K562 (cell line): ENCODE results near the gene NAPB. TPM values are rescaled to one million over a fixed set of nuclear protein-coding genes. Genes with fewer than 3 reads are reported as not detected.

Source experiments
- ASH1L ChIP-seq: fragments of 450-650 bp; IDR thresholded peaks from 2 replicates; pipeline ENCODE4 v1.6.1; 2018; ENCODE audit warnings: borderline replicate concordance, mild to moderate bottlenecking, low read depth; ENCODE audit not compliant: partially characterized antibody
- ATF7 ChIP-seq: fragments of 450-650 bp; IDR thresholded peaks from 2 replicates; pipeline ENCODE4 v1.7.1; 2014; ENCODE audit warnings: mild to moderate bottlenecking, moderate library complexity
- BDP1 ChIP-seq: IDR thresholded peaks from 3 replicates; pipeline ENCODE4 v1.6.1; 2011; ENCODE audit not compliant: insufficient read length, insufficient read depth
- BRD4 ChIP-seq: fragments of 200-600 bp; sonication (generic); IDR thresholded peaks from 2 replicates; pipeline ENCODE4 v1.6.1; 2017; ENCODE audit warnings: inconsistent platforms
- EP300 ChIP-seq: IDR thresholded peaks from 2 replicates; pipeline ENCODE4 v1.6.1; 2012; ENCODE audit warnings: low read length, improper control_type of control experiment
- FOXJ3 ChIP-seq: sonication (generic); formaldehyde crosslinking; IDR thresholded peaks from 2 replicates; pipeline ENCODE4 v1.4.0; 2020; ENCODE audit warnings: mild to moderate bottlenecking, missing genetic modification reagents
- HIVEP1 ChIP-seq: fragments of 250-450 bp; sonication (Bioruptor Pico); IDR thresholded peaks from 2 replicates; pipeline ENCODE4 v1.4.0; 2020; ENCODE audit warnings: mild to moderate bottlenecking
- IRF2 ChIP-seq: sonication (generic); formaldehyde crosslinking; IDR thresholded peaks from 2 replicates; pipeline ENCODE4 v1.8.1; 2022; ENCODE audit warnings: mild to moderate bottlenecking, missing genetic modification reagents
- MEF2D ChIP-seq: conservative IDR thresholded peaks from 2 replicates; pipeline ENCODE4 v1.6.1; 2016; ENCODE audit warnings: low read depth, missing genetic modification characterization, missing compliant biosample characterization
- NEUROD1 ChIP-seq: fragments of 150-350 bp; IDR thresholded peaks from 2 replicates; pipeline ENCODE4 v1.6.1; 2014; ENCODE audit warnings: borderline replicate concordance, low read length, low read depth; ENCODE audit not compliant: partially characterized antibody
- POLR2B ChIP-seq: fragments of 450-650 bp; IDR thresholded peaks from 2 replicates; pipeline ENCODE4 v1.6.1; 2018; ENCODE audit warnings: low read depth; ENCODE audit not compliant: partially characterized antibody
- SETDB1 ChIP-seq: IDR thresholded peaks from one replicate; pipeline ENCODE4 v1.6.1; 2012; ENCODE audit warnings: low read length, control low read depth, inconsistent platforms
- SP2 ChIP-seq: IDR thresholded peaks from 2 replicates; pipeline ENCODE4 v1.6.1; 2011; ENCODE audit warnings: mild to moderate bottlenecking, low read depth, low read length, moderate library complexity; ENCODE audit not compliant: poor library complexity, severe bottlenecking; ENCODE audit errors: extremely low read depth
- SRF ChIP-seq, 2 experiments: fragments of 250-450, 450-650 bp in 1 of 2; sonication (Bioruptor Pico) in 1 of 2; sonication (generic) in 1 of 2; formaldehyde crosslinking; IDR thresholded peaks; 2 replicates each; pipeline versions ENCODE4 v1.5.0 to v1.5.1; 2020 to 2022; ENCODE audit warnings: mild to moderate bottlenecking in 1 of 2, missing genetic modification reagents in 1 of 2
- STAT5B ChIP-seq: fragments of 250-450 bp; sonication (Bioruptor Pico); IDR thresholded peaks from 2 replicates; pipeline ENCODE4 v1.8.0; 2021; ENCODE audit warnings: mild to moderate bottlenecking, inconsistent platforms
- XRCC4 ChIP-seq: IDR thresholded peaks from one replicate; pipeline ENCODE4 v1.6.1; 2011; ENCODE audit not compliant: insufficient read depth, insufficient read length; ENCODE audit errors: extremely low read depth
- ZNF217 ChIP-seq: sonication (generic); formaldehyde crosslinking; IDR thresholded peaks from 2 replicates; pipeline ENCODE4 v1.8.0; 2022; ENCODE audit warnings: mild to moderate bottlenecking, missing genetic modification reagents
- ZNF324 ChIP-seq: fragments of 250-450 bp; sonication (Bioruptor Pico); IDR thresholded peaks from 2 replicates; pipeline ENCODE4 v1.4.0; 2020; ENCODE audit warnings: mild to moderate bottlenecking
- ZNF57 ChIP-seq: fragments of 450-650 bp; formaldehyde crosslinking; IDR thresholded peaks from 2 replicates; pipeline ENCODE4 v1.4.0; 2020; ENCODE audit warnings: mild to moderate bottlenecking, moderate library complexity
- polyA plus RNA-seq, 8 experiments: library from polyadenylated mRNA; depleted of rRNA in 4 of 8; stranded (reverse) in 5 of 8; unstranded in 3 of 8; fragments of >200 nt; fragmentation: Nextera tagmentation in 2 of 8; fragmentation: Illumina TruSeq in 1 of 8; extraction: Ambion mirVana in 2 of 8; extraction: Trizol in 1 of 8; gene quantifications; 2 replicates each; pipeline versions ENCODE4 v1.2.1 to v1.2.3, GENCODE V29; 2011 to 2014; ENCODE audit warnings: inconsistent platforms in 1 of 8, missing spikeins in 1 of 8
- total RNA-seq, 7 experiments: library from RNA; depleted of rRNA in 6 of 7; stranded (reverse); fragments of >200 nt in 6 of 7; fragmentation: Illumina TruSeq in 2 of 7; extraction: Trizol in 2 of 7; gene quantifications; 2 replicates each; pipeline versions ENCODE4 v1.2.1 to v1.2.3, GENCODE V29; 2011 to 2021; ENCODE audit warnings: low replicate concordance in 1 of 7
- TF ChIP-seq, protein P1 (sequence below): fragments of 250-450 bp; sonication (Bioruptor Pico); IDR thresholded peaks from 2 replicates; pipeline ENCODE4 v1.4.0; 2020; ENCODE audit warnings: mild to moderate bottlenecking, moderate library complexity
- TF ChIP-seq, protein P2 (sequence below): fragments of 250-450 bp; sonication (Bioruptor Pico); IDR thresholded peaks from 2 replicates; pipeline ENCODE4 v1.4.0; 2020
- TF ChIP-seq, protein P3 (sequence below): sonication (generic); formaldehyde crosslinking; IDR thresholded peaks from 2 replicates; pipeline ENCODE4 v1.9.0; 2022; ENCODE audit warnings: mild to moderate bottlenecking, missing genetic modification reagents
- TF ChIP-seq, protein P4 (sequence below): fragments of 450-650 bp; conservative IDR thresholded peaks from 2 replicates; pipeline ENCODE4 v1.6.1; 2016; ENCODE audit warnings: missing genetic modification characterization, low read depth, mild to moderate bottlenecking, control low read depth, missing compliant biosample characterization

The NAPB gene
- total and polyA plus RNA-seq, 9 of the 15 experiments (the other 6 are each of a cell fraction or from before 2014, with no cell fraction given): 1.4 to 7.7 (median 5.2) TPM

DNA sequence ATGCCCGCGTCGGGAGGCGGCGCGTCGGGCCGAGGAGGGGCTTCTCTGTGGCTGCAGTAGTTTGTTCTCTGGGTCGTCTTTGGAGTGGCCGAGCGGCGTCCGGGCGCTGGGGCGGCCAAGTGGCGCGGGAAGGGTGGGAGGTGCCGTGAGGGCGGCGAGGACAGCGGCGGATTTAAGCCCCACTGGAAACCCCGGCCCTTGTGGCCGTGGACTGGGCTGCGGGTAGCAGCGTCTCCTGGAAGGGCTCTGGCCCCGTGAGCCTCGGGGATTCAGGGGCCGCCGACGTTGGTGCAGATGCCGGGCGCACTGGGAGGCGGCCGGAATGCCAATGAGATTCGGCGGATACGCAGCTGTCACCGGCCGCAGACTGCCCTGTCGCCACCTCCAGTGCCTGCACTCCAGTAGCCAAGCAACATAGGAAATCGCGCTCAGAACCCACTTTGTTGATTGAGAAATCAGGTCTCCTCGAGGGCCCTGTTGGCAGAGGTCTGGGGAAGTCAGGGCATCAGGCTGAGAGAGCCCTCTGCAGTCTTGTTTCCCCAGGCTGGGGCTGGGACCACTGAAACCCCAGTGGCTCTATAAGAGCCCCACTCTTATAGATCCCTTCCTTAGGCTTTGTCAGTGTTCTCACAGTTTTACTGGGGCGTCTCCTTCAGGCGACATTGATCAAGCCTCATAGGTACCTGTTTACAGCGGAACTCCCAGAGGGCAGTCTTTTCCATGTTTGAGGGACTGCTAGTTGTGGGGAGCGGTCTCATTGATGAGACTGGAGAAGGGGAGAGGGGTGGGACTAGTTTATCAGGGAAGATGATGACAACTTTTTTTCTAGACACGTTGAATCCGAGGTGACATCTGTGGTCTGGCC lies 58.7 kb downstream of the NAPB start (continued):
- TF ChIP-seq ASH1L (no peak), POLR2B (no peak), MEF2D (tag) (no peak), HIVEP1 (CRISPR knock-in tag) (no peak), ATF7 (no peak), STAT5B (no peak), SP2 (no peak), NEUROD1 (no peak), BDP1 (no peak), SRF (CRISPR knock-in tag; IDR thresholded peaks at IDR 0.05) (no peak), SETDB1 (no peak), XRCC4 (no peak), ZNF324 (CRISPR knock-in tag) (no peak), ZNF217 (no peak), BRD4 (no peak), EP300 (no peak), IRF2 (no peak), FOXJ3 (no peak), ZNF57 (CRISPR knock-in tag) (no peak)
- TF ChIP-seq, protein P1, sequence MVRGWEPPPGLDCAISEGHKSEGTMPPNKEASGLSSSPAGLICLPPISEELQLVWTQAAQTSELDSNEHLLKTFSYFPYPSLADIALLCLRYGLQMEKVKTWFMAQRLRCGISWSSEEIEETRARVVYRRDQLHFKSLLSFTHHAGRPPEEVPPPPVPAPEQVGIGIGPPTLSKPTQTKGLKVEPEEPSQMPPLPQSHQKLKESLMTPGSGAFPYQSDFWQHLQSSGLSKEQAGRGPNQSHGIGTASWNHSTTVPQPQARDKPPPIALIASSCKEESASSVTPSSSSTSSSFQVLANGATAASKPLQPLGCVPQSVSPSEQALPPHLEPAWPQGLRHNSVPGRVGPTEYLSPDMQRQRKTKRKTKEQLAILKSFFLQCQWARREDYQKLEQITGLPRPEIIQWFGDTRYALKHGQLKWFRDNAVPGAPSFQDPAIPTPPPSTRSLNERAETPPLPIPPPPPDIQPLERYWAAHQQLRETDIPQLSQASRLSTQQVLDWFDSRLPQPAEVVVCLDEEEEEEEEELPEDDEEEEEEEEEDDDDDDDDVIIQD (CRISPR knock-in tag): no peak
- TF ChIP-seq, protein P2, sequence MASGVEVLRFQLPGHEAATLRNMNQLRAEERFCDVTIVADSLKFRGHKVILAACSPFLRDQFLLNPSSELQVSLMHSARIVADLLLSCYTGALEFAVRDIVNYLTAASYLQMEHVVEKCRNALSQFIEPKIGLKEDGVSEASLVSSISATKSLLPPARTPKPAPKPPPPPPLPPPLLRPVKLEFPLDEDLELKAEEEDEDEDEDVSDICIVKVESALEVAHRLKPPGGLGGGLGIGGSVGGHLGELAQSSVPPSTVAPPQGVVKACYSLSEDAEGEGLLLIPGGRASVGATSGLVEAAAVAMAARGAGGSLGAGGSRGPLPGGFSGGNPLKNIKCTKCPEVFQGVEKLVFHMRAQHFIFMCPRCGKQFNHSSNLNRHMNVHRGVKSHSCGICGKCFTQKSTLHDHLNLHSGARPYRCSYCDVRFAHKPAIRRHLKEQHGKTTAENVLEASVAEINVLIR (CRISPR knock-in tag): no peak
- TF ChIP-seq, protein P3, sequence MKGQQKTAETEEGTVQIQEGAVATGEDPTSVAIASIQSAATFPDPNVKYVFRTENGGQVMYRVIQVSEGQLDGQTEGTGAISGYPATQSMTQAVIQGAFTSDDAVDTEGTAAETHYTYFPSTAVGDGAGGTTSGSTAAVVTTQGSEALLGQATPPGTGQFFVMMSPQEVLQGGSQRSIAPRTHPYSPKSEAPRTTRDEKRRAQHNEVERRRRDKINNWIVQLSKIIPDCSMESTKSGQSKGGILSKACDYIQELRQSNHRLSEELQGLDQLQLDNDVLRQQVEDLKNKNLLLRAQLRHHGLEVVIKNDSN (CRISPR knock-in tag): no peak
- TF ChIP-seq, protein P4, sequence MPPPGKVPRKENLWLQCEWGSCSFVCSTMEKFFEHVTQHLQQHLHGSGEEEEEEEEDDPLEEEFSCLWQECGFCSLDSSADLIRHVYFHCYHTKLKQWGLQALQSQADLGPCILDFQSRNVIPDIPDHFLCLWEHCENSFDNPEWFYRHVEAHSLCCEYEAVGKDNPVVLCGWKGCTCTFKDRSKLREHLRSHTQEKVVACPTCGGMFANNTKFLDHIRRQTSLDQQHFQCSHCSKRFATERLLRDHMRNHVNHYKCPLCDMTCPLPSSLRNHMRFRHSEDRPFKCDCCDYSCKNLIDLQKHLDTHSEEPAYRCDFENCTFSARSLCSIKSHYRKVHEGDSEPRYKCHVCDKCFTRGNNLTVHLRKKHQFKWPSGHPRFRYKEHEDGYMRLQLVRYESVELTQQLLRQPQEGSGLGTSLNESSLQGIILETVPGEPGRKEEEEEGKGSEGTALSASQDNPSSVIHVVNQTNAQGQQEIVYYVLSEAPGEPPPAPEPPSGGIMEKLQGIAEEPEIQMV (tag): no peak
